OCI-LY1 (cell line): ENCODE measurements around the gene OR52E1.

Experiments
- H2AFZ ChIP-seq: fragments of 200-600 bp; sonication (generic), shearing (Covaris generic); 2 replicates; pipeline ENCODE4 v1.6.0; 2014; ENCODE audit warnings: antibody characterized with exemption, mild to moderate bottlenecking, low read length
- H3F3A ChIP-seq: fragments of 200-600 bp; sonication (generic), shearing (Covaris generic); 2 replicates; pipeline ENCODE4 v1.6.0; 2014; ENCODE audit warnings: mild to moderate bottlenecking, antibody characterized with exemption, low read length, moderate library complexity; ENCODE audit not compliant: insufficient read depth
- H3K27ac ChIP-seq: fragments of 200-600 bp; sonication (generic); 2 replicates; pipeline ENCODE4 v1.5.1; 2014; ENCODE audit warnings: low read length, mixed run types, mild to moderate bottlenecking, low read depth; ENCODE audit not compliant: poor library complexity, severe bottlenecking
- H3K27me3 ChIP-seq: fragments of 200-600 bp; sonication (generic); 2 replicates; pipeline ENCODE4 v1.6.0; 2014; ENCODE audit warnings: antibody characterized with exemption, mild to moderate bottlenecking, low read length, moderate library complexity; ENCODE audit not compliant: insufficient read depth
- H3K36me3 ChIP-seq: fragments of 200-600 bp; sonication (generic); 2 replicates; pipeline ENCODE4 v1.6.1; 2014; ENCODE audit warnings: mild to moderate bottlenecking, antibody characterized with exemption, low read length, moderate library complexity, mixed read lengths; ENCODE audit not compliant: insufficient read depth
- H3K4me1 ChIP-seq: fragments of 200-600 bp; sonication (generic); 2 replicates; pipeline ENCODE4 v1.5.1; 2014; ENCODE audit warnings: mild to moderate bottlenecking, low read length, moderate library complexity; ENCODE audit not compliant: insufficient read depth, severe bottlenecking
- H3K4me2 ChIP-seq: fragments of 200-600 bp; sonication (generic), shearing (Covaris generic); 2 replicates; pipeline ENCODE4 v1.6.1; 2014; ENCODE audit warnings: low read length
- H3K4me3 ChIP-seq: fragments of 200-600 bp; sonication (generic); 2 replicates; pipeline ENCODE4 v1.5.1; 2014; ENCODE audit warnings: low read length, low read depth, mild to moderate bottlenecking, mixed read lengths; ENCODE audit not compliant: poor library complexity, severe bottlenecking
- H3K79me2 ChIP-seq: fragments of 200-600 bp; shearing (Covaris generic); 2 replicates; pipeline ENCODE4 v1.6.1; 2016; ENCODE audit warnings: mixed run types, low read length, mixed read lengths; ENCODE audit not compliant: insufficient read depth
- H3K9ac ChIP-seq: fragments of 200-600 bp; sonication (generic), shearing (Covaris generic); 2 replicates; pipeline ENCODE4 v1.6.1; 2014; ENCODE audit warnings: mild to moderate bottlenecking, low read length, mixed read lengths
- H3K9me2 ChIP-seq: fragments of 200-600 bp; sonication (generic), shearing (Covaris generic); 2 replicates; pipeline ENCODE4 v1.6.1; 2014; ENCODE audit warnings: low read depth, mild to moderate bottlenecking, low read length, mixed read lengths
- H3K9me3 ChIP-seq: fragments of 200-600 bp; shearing (Covaris generic); 2 replicates; pipeline ENCODE4 v1.6.1; 2014; ENCODE audit warnings: low read length, mixed read lengths
- H4K20me1 ChIP-seq: fragments of 200-600 bp; sonication (generic), shearing (Covaris generic); 2 replicates; pipeline ENCODE4 v1.6.0; 2016; ENCODE audit warnings: mild to moderate bottlenecking, low read length; ENCODE audit not compliant: insufficient read depth
- CTCF ChIP-seq: fragments of 200-600 bp; sonication (generic), shearing (Covaris generic); IDR thresholded peaks from 2 replicates; pipeline ENCODE4 v1.5.1; 2017; ENCODE audit warnings: mild to moderate bottlenecking, antibody characterized with exemption, low read length, moderate library complexity, mixed read lengths
- EZH2 ChIP-seq: fragments of 200-600 bp; sonication (generic), shearing (Covaris generic); IDR thresholded peaks from 2 replicates; pipeline ENCODE4 v1.8.0; 2017; ENCODE audit warnings: borderline replicate concordance, mixed run types, mild to moderate bottlenecking, antibody characterized with exemption, low read length, moderate library complexity, mixed read lengths

OR52E1 gene

GRCh38 chr11:5069272-5069671 lies at the start of gene OR52E1:
OR52E1 (plus strand) TSS chr11:5069572.
- no peaks in the 10 kb centered on the region for H3K9me2 ChIP-seq
- H3K79me2 ChIP-seq, result no peaks in the 10 kb centered on the region
- no peaks in the 10 kb centered on the region for H3K27me3 ChIP-seq
- H2AFZ ChIP-seq, result no peak within 1 kb of the TSS
- no peaks in the 10 kb centered on the region for H4K20me1 ChIP-seq
- H3K27ac ChIP-seq, result no peak within 1 kb of the TSS
- no peak within 1 kb of the TSS for H3K4me3 ChIP-seq
- H3F3A ChIP-seq, result no peaks in the 10 kb centered on the region
- TF ChIP-seq CTCF, result no peak
- TF ChIP-seq EZH2, result no peak
- no peak within 1 kb of the TSS for H3K4me2 ChIP-seq
- no peak within 1 kb of the TSS for H3K9ac ChIP-seq
- H3K4me1 ChIP-seq, result no peaks in the 10 kb centered on the region
- no peaks in the 10 kb centered on the region for H3K9me3 ChIP-seq
- no peaks in the 10 kb centered on the region for H3K36me3 ChIP-seq

GRCh38 chr11:5021996-5022395 lies 47.4 kb upstream of the OR52E1 start:
- H3K9ac ChIP-seq, result no peak overlapping the region
- no peaks in the 10 kb centered on the region for H3K36me3 ChIP-seq
- TF ChIP-seq EZH2 (no peak), CTCF (no peak)
- H3K9me3 ChIP-seq, result 0 out of 2 replicates have a peak, but pooled peaks cover 3% of the 10 kb centered on the region
- no peaks in the 10 kb centered on the region for H3K27me3 ChIP-seq
- no peaks in the 10 kb centered on the region for H3K4me1 ChIP-seq
- no peaks in the 10 kb centered on the region for H4K20me1 ChIP-seq
- no peak overlapping the region for H2AFZ ChIP-seq
- H3K79me2 ChIP-seq, result no peaks in the 10 kb centered on the region
- no peak overlapping the region for H3K27ac ChIP-seq
- H3K4me2 ChIP-seq, result no peak overlapping the region
- H3K9me2 ChIP-seq, result no peaks in the 10 kb centered on the region
- H3K4me3 ChIP-seq, result no peak overlapping the region
- H3F3A ChIP-seq, result no peaks in the 10 kb centered on the region

GRCh38 chr11:5036669-5037068 lies 32.7 kb upstream of the OR52E1 start:
- Histone ChIP-seq H4K20me1 (no peaks in the 10 kb centered on the region), H3K9me2 (no peaks in the 10 kb centered on the region), H3K36me3 (no peaks in the 10 kb centered on the region), H3K4me1 (no peaks in the 10 kb centered on the region), H3K9me3 (no peaks in the 10 kb centered on the region), H3K4me3 (no peak overlapping the region), H3K9ac (no peak overlapping the region), H2AFZ (no peak overlapping the region), H3K4me2 (no peak overlapping the region), H3K27me3 (no peaks in the 10 kb centered on the region), H3K79me2 (no peaks in the 10 kb centered on the region), H3K27ac (no peak overlapping the region), H3F3A (no peaks in the 10 kb centered on the region)
- TF ChIP-seq CTCF (no peak), EZH2 (no peak)
